C4-2B (cell line): ENCODE data around the gene SLC6A13.

ENCODE experiments used
- CTCF ChIP-seq: fragments of 450-650 bp; conservative IDR thresholded peaks from 2 replicates; pipeline ENCODE4 v1.5.1; 2017; ENCODE audit warnings: mild to moderate bottlenecking
- ZFX ChIP-seq: fragments of 450-650 bp; IDR thresholded peaks from 2 replicates; pipeline ENCODE4 v1.6.1; 2017

GRCh38 chr12:179885-180284, 82.8 kb downstream of the SLC6A13 start:
- TF ChIP-seq CTCF (no peak), ZFX (no peak)
